ENCODE measurements around the gene WDR64. TPM values are rescaled to one million over a fixed set of nuclear protein-coding genes. Genes with fewer than 3 reads are reported as not detected.
A peak's percentile ranks its signal among the peaks of the same experiment; 100 is the strongest.

Gene WDR64
- polyA plus RNA-seq, 1 donor (not counting 4 experiments of a cell fraction or from before 2014, with no cell fraction given) = not detected

DNA sequence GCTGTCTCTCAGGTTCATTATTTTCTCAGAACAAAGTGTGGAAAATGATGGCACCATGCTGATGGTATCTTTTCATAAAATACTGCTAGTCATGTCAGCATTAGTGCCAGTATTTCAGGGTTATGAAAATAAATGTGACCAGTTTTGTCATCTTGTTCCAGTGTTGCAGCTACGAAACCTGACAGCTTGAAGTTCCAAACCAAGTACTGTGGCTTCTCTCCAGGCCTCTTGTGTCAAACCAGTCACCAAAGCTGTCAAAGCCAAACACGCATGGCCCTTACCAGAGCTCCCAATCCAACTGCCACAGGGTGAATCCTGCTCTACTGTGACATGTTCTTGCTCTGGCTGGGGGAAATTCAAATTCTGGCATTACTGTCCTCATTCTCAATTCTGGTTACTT lies 175.2 kb downstream of the WDR64 start:
- H3K9me3 ChIP-seq (ENCODE audit: control insufficient read depth, low read depth, low read length) = no peaks in the 10 kb centered on the region
- H3K79me2 ChIP-seq (ENCODE audit: control insufficient read depth, insufficient read depth, low read length) = no peaks in the 10 kb centered on the region
- H3K36me3 ChIP-seq (ENCODE audit: control insufficient read depth in 2 of 2, extremely low read depth in 1 of 2, insufficient read depth in 2 of 2, low read length in 2 of 2) = no peaks in the 10 kb centered on the region
- H3K4me1 ChIP-seq (ENCODE audit: control insufficient read depth, extremely low read depth, insufficient read depth, low read length) = peaks cover 6% of the 10 kb centered on the region
- TF ChIP-seq EZH2 (IDR thresholded peaks at IDR 0.05; ENCODE audit: low read length) = no peak
- TF ChIP-seq, protein P1, sequence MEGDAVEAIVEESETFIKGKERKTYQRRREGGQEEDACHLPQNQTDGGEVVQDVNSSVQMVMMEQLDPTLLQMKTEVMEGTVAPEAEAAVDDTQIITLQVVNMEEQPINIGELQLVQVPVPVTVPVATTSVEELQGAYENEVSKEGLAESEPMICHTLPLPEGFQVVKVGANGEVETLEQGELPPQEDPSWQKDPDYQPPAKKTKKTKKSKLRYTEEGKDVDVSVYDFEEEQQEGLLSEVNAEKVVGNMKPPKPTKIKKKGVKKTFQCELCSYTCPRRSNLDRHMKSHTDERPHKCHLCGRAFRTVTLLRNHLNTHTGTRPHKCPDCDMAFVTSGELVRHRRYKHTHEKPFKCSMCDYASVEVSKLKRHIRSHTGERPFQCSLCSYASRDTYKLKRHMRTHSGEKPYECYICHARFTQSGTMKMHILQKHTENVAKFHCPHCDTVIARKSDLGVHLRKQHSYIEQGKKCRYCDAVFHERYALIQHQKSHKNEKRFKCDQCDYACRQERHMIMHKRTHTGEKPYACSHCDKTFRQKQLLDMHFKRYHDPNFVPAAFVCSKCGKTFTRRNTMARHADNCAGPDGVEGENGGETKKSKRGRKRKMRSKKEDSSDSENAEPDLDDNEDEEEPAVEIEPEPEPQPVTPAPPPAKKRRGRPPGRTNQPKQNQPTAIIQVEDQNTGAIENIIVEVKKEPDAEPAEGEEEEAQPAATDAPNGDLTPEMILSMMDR (optimal IDR thresholded peaks at IDR 0.05 in 1 of 3, IDR thresholded peaks at IDR 0.05 in 1 of 3, conservative IDR thresholded peaks at IDR 0.05 in 1 of 3; ENCODE audit: extremely low read depth in 1 of 3, insufficient read depth in 2 of 3, low read length in 3 of 3) = no peak
- no peaks in the 10 kb centered on the region for H3K9me1 ChIP-seq (ENCODE audit: control insufficient read depth, extremely low read depth, insufficient read depth, low read length)
- H3K9ac ChIP-seq (ENCODE audit: control insufficient read depth, extremely low read depth, insufficient read depth, low read length) = no peak overlapping the region
- DNase-seq (ENCODE audit: low read depth, low spot score) (no peak), FAIRE-seq (no peak)
- H3K27me3 ChIP-seq (ENCODE audit: control insufficient read depth, extremely low read depth, insufficient read depth, low read length) = no peaks in the 10 kb centered on the region
- dilution Hi-C loops (cut with MboI; ENCODE audit: extremely low pct_ligation_motif_present, low sequenced_read_pairs) = loop anchor here (25.0 kb wide), 1 partner anchor 215 kb away; no protein-coding TSS in a partner anchor
- H3K27ac ChIP-seq (ENCODE audit: control insufficient read depth, insufficient read depth, low read length) = no peak overlapping the region
- H2AFZ ChIP-seq (ENCODE audit: control insufficient read depth, low read length) = no peak overlapping the region
- no peak overlapping the region for H3K4me2 ChIP-seq (ENCODE audit: control insufficient read depth, extremely low read depth, insufficient read depth, low read depth, low read length)
- no peak overlapping the region for H3K4me3 ChIP-seq (ENCODE audit: control insufficient read depth in 2 of 3, extremely low read depth in 1 of 3, insufficient read depth in 2 of 3, low read depth in 1 of 3, low read length in 3 of 3)
- H4K20me1 ChIP-seq (ENCODE audit: control insufficient read depth, extremely low read depth, insufficient read depth, low read length) = no peaks in the 10 kb centered on the region

DNA sequence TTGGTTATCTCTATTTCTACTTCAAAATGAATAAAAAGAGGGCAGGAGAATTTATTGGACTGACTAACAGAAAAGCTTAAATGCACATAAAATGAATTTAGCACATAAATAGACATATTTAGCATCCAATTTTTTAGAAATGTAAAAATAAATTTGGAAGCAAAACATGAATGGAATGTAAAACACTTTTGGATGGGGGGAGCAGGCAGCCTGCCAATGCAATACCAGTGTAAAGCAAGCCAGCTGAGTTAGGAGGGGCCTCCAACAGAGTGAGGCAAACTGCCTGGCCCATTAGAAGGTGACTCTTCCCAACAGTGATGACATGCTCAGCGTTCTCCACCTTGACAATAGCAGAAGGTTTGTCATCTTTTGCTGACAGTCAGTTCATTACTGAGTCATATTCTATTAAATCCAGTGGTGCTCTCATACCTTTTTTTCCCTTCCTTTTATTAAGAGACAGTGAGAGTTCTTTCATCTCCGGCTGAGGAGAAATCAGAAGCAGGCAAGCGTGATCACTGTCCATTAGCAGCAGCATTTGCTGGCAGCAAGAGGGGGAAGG lies 176.5 kb downstream of the WDR64 start:
- FAIRE-seq = peak; percentile 26
- Histone ChIP-seq H2AFZ (ENCODE audit: control insufficient read depth, low read length) (no peak overlapping the region), H3K27me3 (ENCODE audit: control insufficient read depth, extremely low read depth, insufficient read depth, low read length) (no peaks in the 10 kb centered on the region), H3K9me3 (ENCODE audit: control insufficient read depth, low read depth, low read length) (no peaks in the 10 kb centered on the region), H3K27ac (ENCODE audit: control insufficient read depth, insufficient read depth, low read length) (no peak overlapping the region), H3K36me3 (ENCODE audit: control insufficient read depth in 2 of 2, extremely low read depth in 1 of 2, insufficient read depth in 2 of 2, low read length in 2 of 2) (no peaks in the 10 kb centered on the region), H3K4me3 (ENCODE audit: control insufficient read depth in 2 of 3, extremely low read depth in 1 of 3, insufficient read depth in 2 of 3, low read depth in 1 of 3, low read length in 3 of 3) (no peak overlapping the region), H3K79me2 (ENCODE audit: control insufficient read depth, insufficient read depth, low read length) (no peaks in the 10 kb centered on the region), H3K4me1 (ENCODE audit: control insufficient read depth, extremely low read depth, insufficient read depth, low read length) (peaks cover 6% of the 10 kb centered on the region), H3K9me1 (ENCODE audit: control insufficient read depth, extremely low read depth, insufficient read depth, low read length) (no peaks in the 10 kb centered on the region), H3K9ac (ENCODE audit: control insufficient read depth, extremely low read depth, insufficient read depth, low read length) (no peak overlapping the region), H4K20me1 (ENCODE audit: control insufficient read depth, extremely low read depth, insufficient read depth, low read length) (no peaks in the 10 kb centered on the region), H3K4me2 (ENCODE audit: control insufficient read depth, extremely low read depth, insufficient read depth, low read depth, low read length) (no peak overlapping the region)
- dilution Hi-C loops (cut with MboI; ENCODE audit: extremely low pct_ligation_motif_present, low sequenced_read_pairs) = loop anchor here (25.0 kb wide), 1 partner anchor 216 kb away; no protein-coding TSS in a partner anchor
- no peak for DNase-seq (ENCODE audit: low read depth, low spot score)
- TF ChIP-seq, protein P1 (optimal IDR thresholded peaks at IDR 0.05 in 1 of 3, IDR thresholded peaks at IDR 0.05 in 1 of 3, conservative IDR thresholded peaks at IDR 0.05 in 1 of 3; ENCODE audit: extremely low read depth in 1 of 3, insufficient read depth in 2 of 3, low read length in 3 of 3) = no peak
- no peak for TF ChIP-seq EZH2 (IDR thresholded peaks at IDR 0.05; ENCODE audit: low read length)
